SK-N-SH (cell line): ENCODE results near the gene ATP13A5. TPM values are rescaled to one million over a fixed set of nuclear protein-coding genes. Genes with fewer than 3 reads are reported as not detected.

Experiments used
- CTCF ChIA-PET: fragments of 300-600, 350-600 bp; formaldehyde crosslinking; extraction: SDS; loops from one replicate; lab custom pipeline; 2021; lab: Yijun Ruan, JAX
- POLR2A ChIA-PET: fragments of 350-600 bp; sonication (Branson Sonifier 250); formaldehyde crosslinking; extraction: SDS; loops from one replicate; lab custom pipeline; 2020; ENCODE audit warnings: antibody characterized with exemption, inconsistent platforms; lab: Yijun Ruan, JAX
- DNase-seq: peaks from one replicate; pipeline ENCODE4 v3.0.0; 2012
- H2AFZ ChIP-seq: fragments of 200-600 bp; sonication (generic); 2 replicates; pipeline ENCODE4 v1.8.1; 2016; ENCODE audit warnings: antibody characterized with exemption, mild to moderate bottlenecking, low read depth
- H3F3A ChIP-seq: fragments of 200-600 bp; sonication (generic); replicated peaks from 2 replicates; pipeline ENCODE3; 2016; ENCODE audit warnings: antibody characterized with exemption, mild to moderate bottlenecking; ENCODE audit not compliant: insufficient read depth
- H3K27ac ChIP-seq, 2 experiments: fragments of 200-500 bp in 1 of 2; fragments of 200-600 bp in 1 of 2; sonication (Bioruptor generic) in 1 of 2; sonication (generic), shearing (Covaris generic) in 1 of 2; 2 replicates each; pipeline versions ENCODE4 v1.5.1 to v1.6.1; 2014 to 2016; ENCODE audit warnings: low read depth in 2 of 2, inconsistent platforms in 1 of 2, low read length in 1 of 2, mild to moderate bottlenecking in 1 of 2, mixed read lengths in 1 of 2
- H3K27me3 ChIP-seq: fragments of 200-600 bp; sonication (generic), shearing (Covaris generic); 2 replicates; pipeline ENCODE4 v1.6.1; 2016; ENCODE audit warnings: mixed run types; ENCODE audit not compliant: insufficient read depth
- H3K36me3 ChIP-seq, 2 experiments: fragments of 200-500 bp in 1 of 2; fragments of 200-600 bp in 1 of 2; sonication (Bioruptor generic) in 1 of 2; sonication (generic) in 1 of 2; replicated peaks in 1 of 2; 2 replicates each; pipeline versions ENCODE3 to v1.5.1; 2014 to 2016; ENCODE audit warnings: low read length in 1 of 2, mild to moderate bottlenecking in 1 of 2; ENCODE audit not compliant: insufficient read depth in 2 of 2, control insufficient read depth in 1 of 2
- H3K4me1 ChIP-seq, 2 experiments: fragments of 200-500 bp in 1 of 2; fragments of 200-600 bp in 1 of 2; sonication (Bioruptor generic) in 1 of 2; sonication (generic), shearing (Covaris generic) in 1 of 2; 2 replicates each; pipeline versions ENCODE4 v1.5.1 to v1.6.1; 2014 to 2016; ENCODE audit warnings: low read depth in 1 of 2, low read length in 1 of 2, mixed run types in 1 of 2; ENCODE audit not compliant: insufficient read depth in 2 of 2, control insufficient read depth in 1 of 2
- H3K4me2 ChIP-seq: fragments of 200-600 bp; sonication (generic), shearing (Covaris generic); 2 replicates; pipeline ENCODE4 v1.6.1; 2017; ENCODE audit warnings: mixed run types
- H3K4me3 ChIP-seq, 2 experiments: fragments of 200-500 bp in 1 of 2; fragments of 200-600 bp in 1 of 2; sonication (Bioruptor generic) in 1 of 2; sonication (generic), shearing (Covaris generic) in 1 of 2; 2 replicates each; pipeline versions ENCODE4 v1.5.1 to v1.8.1; 2014 to 2016; ENCODE audit warnings: low read depth in 2 of 2, inconsistent platforms in 1 of 2, low read length in 1 of 2, mild to moderate bottlenecking in 1 of 2, mixed read lengths in 1 of 2, moderate library complexity in 1 of 2
- H3K79me2 ChIP-seq: fragments of 200-600 bp; sonication (generic); 2 replicates; pipeline ENCODE4 v1.8.1; 2017; ENCODE audit warnings: mild to moderate bottlenecking; ENCODE audit not compliant: insufficient read depth
- H3K9ac ChIP-seq: fragments of 200-600 bp; sonication (generic); 2 replicates; pipeline ENCODE4 v1.6.1; 2017; ENCODE audit warnings: mixed run types
- H3K9me2 ChIP-seq: fragments of 200-600 bp; sonication (generic); 2 replicates; pipeline ENCODE4 v1.6.1; 2017; ENCODE audit warnings: mixed run types
- H3K9me3 ChIP-seq: fragments of 200-600 bp; sonication (generic); 2 replicates; pipeline ENCODE4 v1.6.1; 2017; ENCODE audit warnings: mixed run types, mild to moderate bottlenecking, moderate library complexity
- H4K20me1 ChIP-seq: fragments of 200-600 bp; sonication (generic); 2 replicates; pipeline ENCODE4 v1.6.1; 2017; ENCODE audit warnings: mild to moderate bottlenecking, mixed run types; ENCODE audit not compliant: insufficient read depth
- ELF1 ChIP-seq: IDR thresholded peaks from 2 replicates; pipeline ENCODE4 v1.4.0; 2012
- EP300 ChIP-seq, 2 experiments: IDR thresholded peaks; 2 replicates each; pipeline versions ENCODE4 v1.4.0 to v1.6.1; 2012; ENCODE audit warnings: borderline replicate concordance in 1 of 2, low read depth in 1 of 2, low read length in 1 of 2
- EZH2phosphoT487 ChIP-seq: fragments of 200-600 bp; sonication (generic); IDR thresholded peaks from 2 replicates; pipeline ENCODE4 v1.6.1; 2017; ENCODE audit warnings: low read depth, mixed run types, mild to moderate bottlenecking, antibody characterized with exemption, moderate library complexity, borderline replicate concordance
- FOSL2 ChIP-seq: IDR thresholded peaks from 2 replicates; pipeline ENCODE4 v1.4.0; 2012; ENCODE audit warnings: low read depth, mild to moderate bottlenecking, moderate library complexity, borderline replicate concordance
- FOXJ3 ChIP-seq: sonication (generic); formaldehyde crosslinking; IDR thresholded peaks from 2 replicates; pipeline ENCODE4 v1.5.1; 2020; ENCODE audit warnings: mild to moderate bottlenecking, missing genetic modification reagents
- FOXM1 ChIP-seq: IDR thresholded peaks from 2 replicates; pipeline ENCODE4 v1.4.0; 2012; ENCODE audit warnings: low read depth, mild to moderate bottlenecking
- GABPA ChIP-seq: IDR thresholded peaks from 2 replicates; pipeline ENCODE4 v1.4.0; 2012; ENCODE audit warnings: low read depth, mild to moderate bottlenecking
- MEF2A ChIP-seq: IDR thresholded peaks from 2 replicates; pipeline ENCODE4 v1.4.0; 2012; ENCODE audit warnings: low read depth, borderline replicate concordance
- NFIC ChIP-seq: IDR thresholded peaks from 2 replicates; pipeline ENCODE4 v1.4.0; 2012; ENCODE audit warnings: borderline replicate concordance
- POLR2AphosphoS5 ChIP-seq: IDR thresholded peaks from 2 replicates; pipeline ENCODE4 v1.6.1; 2012; ENCODE audit warnings: low read depth, low read length
- RFX5 ChIP-seq: IDR thresholded peaks from 2 replicates; pipeline ENCODE4 v1.6.1; 2012; ENCODE audit warnings: mild to moderate bottlenecking, improper control_type of control experiment, low read length
- TAF1 ChIP-seq: IDR thresholded peaks from 2 replicates; pipeline ENCODE4 v1.6.1; 2012; ENCODE audit warnings: low read depth, mild to moderate bottlenecking, low read length, moderate library complexity, borderline replicate concordance
- TCF12 ChIP-seq: IDR thresholded peaks from 2 replicates; pipeline ENCODE4 v1.4.0; 2012
- YY1 ChIP-seq: IDR thresholded peaks from 2 replicates; pipeline ENCODE4 v1.4.0; 2012; ENCODE audit warnings: low read depth, mild to moderate bottlenecking
- WGBS: methylation state at CpG from one replicate; pipeline ENCODE4 v1.1.6; 2017; ENCODE audit warnings: low lambda C conversion rate; 5-methylcytosine and 5-hydroxymethylcytosine counted together
- polyA plus RNA-seq, 3 experiments: library from polyadenylated mRNA; depleted of rRNA; stranded (reverse); fragments of >200 nt; gene quantifications; 2 replicates each; pipeline ENCODE4 v1.2.3, GENCODE V29; 2012
- TF ChIP-seq, protein P1 (sequence below): IDR thresholded peaks from 2 replicates; pipeline ENCODE4 v1.4.0; 2012; ENCODE audit warnings: low read depth, borderline replicate concordance
- TF ChIP-seq, protein P2 (sequence below): fragments of 200-600 bp; sonication (generic); IDR thresholded peaks from 2 replicates; pipeline ENCODE4 v1.6.1; 2017; ENCODE audit warnings: antibody characterized with exemption, mild to moderate bottlenecking, moderate library complexity
- TF ChIP-seq, protein P3 (sequence below): fragments of 150-350 bp; IDR thresholded peaks from 2 replicates; pipeline ENCODE4 v1.6.1; 2017; ENCODE audit warnings: antibody characterized with exemption, low read length, low read depth, borderline replicate concordance
- TF ChIP-seq, protein P4 (sequence below): IDR thresholded peaks from 2 replicates; pipeline ENCODE4; 2012

Gene ATP13A5
- polyA plus RNA-seq, 1 of the 3 experiments (the other 2 are of a cell fraction), result not detected

DNA sequence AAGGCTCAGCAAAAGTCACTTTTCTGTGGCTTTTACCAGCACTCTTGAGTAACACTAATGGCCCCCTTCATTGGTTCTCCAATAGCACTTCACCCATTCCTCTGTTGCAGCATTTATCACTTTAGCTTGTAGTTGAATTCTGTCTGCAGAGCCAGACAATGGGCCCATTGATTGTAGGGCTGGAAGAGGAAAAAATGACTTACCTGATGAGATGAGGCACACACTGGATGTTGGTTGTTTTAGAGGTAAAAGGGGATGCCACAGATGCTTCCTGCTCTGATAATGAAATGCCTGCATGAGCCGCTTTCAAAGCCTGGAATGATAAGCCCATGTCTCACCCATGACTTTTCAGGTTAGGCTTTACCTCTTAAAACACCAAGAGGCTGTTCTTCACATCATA lies 73.2 kb downstream of the ATP13A5 start:
- ChIA-PET POLR2A (no interaction called here), CTCF (no interaction called here)
- H3K27me3 ChIP-seq, result no peaks in the 10 kb centered on the region; the same call in 1 of the 2 replicates
- no peaks in the 10 kb centered on the region for H3F3A ChIP-seq
- no peak overlapping the region for H3K9ac ChIP-seq
- no peaks in the 10 kb centered on the region for H3K79me2 ChIP-seq
- H2AFZ ChIP-seq, result no peak overlapping the region
- H3K4me3 ChIP-seq, result no peak overlapping the region
- H3K9me3 ChIP-seq, result no peaks in the 10 kb centered on the region
- H3K27ac ChIP-seq, result no peak overlapping the region
- WGBS, result 18% methylated on average over 1 of the region's 1 CpG
- no peaks in the 10 kb centered on the region for H3K9me2 ChIP-seq
- DNase-seq, result no peak
- no peaks in the 10 kb centered on the region for H3K36me3 ChIP-seq
- no peaks in the 10 kb centered on the region for H3K4me1 ChIP-seq
- TF ChIP-seq, protein P1, sequence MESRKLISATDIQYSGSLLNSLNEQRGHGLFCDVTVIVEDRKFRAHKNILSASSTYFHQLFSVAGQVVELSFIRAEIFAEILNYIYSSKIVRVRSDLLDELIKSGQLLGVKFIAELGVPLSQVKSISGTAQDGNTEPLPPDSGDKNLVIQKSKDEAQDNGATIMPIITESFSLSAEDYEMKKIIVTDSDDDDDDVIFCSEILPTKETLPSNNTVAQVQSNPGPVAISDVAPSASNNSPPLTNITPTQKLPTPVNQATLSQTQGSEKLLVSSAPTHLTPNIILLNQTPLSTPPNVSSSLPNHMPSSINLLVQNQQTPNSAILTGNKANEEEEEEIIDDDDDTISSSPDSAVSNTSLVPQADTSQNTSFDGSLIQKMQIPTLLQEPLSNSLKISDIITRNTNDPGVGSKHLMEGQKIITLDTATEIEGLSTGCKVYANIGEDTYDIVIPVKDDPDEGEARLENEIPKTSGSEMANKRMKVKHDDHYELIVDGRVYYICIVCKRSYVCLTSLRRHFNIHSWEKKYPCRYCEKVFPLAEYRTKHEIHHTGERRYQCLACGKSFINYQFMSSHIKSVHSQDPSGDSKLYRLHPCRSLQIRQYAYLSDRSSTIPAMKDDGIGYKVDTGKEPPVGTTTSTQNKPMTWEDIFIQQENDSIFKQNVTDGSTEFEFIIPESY, result no peak
- TF ChIP-seq FOXJ3 (CRISPR knock-in tag) (no peak), EZH2phosphoT487 (no peak), ELF1 (no peak), EP300 (IDR thresholded peaks at IDR 0.05; ENCODE audit: borderline replicate concordance in 1 of 2, low read depth in 1 of 2, low read length in 1 of 2) (no peak), MEF2A (no peak)
- TF ChIP-seq, protein P2, sequence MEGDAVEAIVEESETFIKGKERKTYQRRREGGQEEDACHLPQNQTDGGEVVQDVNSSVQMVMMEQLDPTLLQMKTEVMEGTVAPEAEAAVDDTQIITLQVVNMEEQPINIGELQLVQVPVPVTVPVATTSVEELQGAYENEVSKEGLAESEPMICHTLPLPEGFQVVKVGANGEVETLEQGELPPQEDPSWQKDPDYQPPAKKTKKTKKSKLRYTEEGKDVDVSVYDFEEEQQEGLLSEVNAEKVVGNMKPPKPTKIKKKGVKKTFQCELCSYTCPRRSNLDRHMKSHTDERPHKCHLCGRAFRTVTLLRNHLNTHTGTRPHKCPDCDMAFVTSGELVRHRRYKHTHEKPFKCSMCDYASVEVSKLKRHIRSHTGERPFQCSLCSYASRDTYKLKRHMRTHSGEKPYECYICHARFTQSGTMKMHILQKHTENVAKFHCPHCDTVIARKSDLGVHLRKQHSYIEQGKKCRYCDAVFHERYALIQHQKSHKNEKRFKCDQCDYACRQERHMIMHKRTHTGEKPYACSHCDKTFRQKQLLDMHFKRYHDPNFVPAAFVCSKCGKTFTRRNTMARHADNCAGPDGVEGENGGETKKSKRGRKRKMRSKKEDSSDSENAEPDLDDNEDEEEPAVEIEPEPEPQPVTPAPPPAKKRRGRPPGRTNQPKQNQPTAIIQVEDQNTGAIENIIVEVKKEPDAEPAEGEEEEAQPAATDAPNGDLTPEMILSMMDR, result no peak
- H3K4me2 ChIP-seq, result no peak overlapping the region
- no peaks in the 10 kb centered on the region for H4K20me1 ChIP-seq

DNA sequence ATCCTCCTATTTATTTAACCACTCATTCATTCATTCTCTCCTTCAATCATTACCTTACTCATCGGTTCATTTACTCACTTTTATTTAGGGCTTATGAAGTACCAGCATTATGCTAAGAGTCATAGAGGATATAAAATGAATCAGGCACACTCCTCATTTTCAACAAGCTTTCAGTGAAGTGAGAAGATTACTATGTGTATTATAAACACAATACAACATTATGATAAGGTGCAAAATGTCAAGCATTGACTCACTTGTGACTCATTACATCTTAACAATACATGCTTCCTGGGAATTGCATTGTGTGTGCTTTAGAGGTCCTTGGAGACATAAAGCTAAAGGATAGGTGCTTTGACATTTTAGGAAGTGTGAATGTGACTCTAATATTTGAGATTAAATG lies 77.1 kb downstream of the ATP13A5 start:
- no peaks in the 10 kb centered on the region for H3K4me1 ChIP-seq
- H3K27ac ChIP-seq, result no peak overlapping the region
- no peak overlapping the region for H3K4me3 ChIP-seq
- 0% methylated on average over 1 of the region's 1 CpG for WGBS
- no peaks in the 10 kb centered on the region for H4K20me1 ChIP-seq
- H3K4me2 ChIP-seq, result no peak overlapping the region
- no peaks in the 10 kb centered on the region for H3K9me2 ChIP-seq
- POLR2A ChIA-PET, result no interaction called here
- CTCF ChIA-PET, result no interaction called here
- DNase-seq, result no peak
- H3K79me2 ChIP-seq, result no peaks in the 10 kb centered on the region
- no peaks in the 10 kb centered on the region for H3F3A ChIP-seq
- no peaks in the 10 kb centered on the region for H3K36me3 ChIP-seq
- H3K27me3 ChIP-seq, result no peaks in the 10 kb centered on the region
- H2AFZ ChIP-seq, result no peak overlapping the region
- no peak overlapping the region for H3K9ac ChIP-seq
- TF ChIP-seq EP300 (IDR thresholded peaks at IDR 0.05; ENCODE audit: borderline replicate concordance in 1 of 2, low read depth in 1 of 2, low read length in 1 of 2), result no peak
- no peak for TF ChIP-seq GABPA
- TF ChIP-seq, protein P3, sequence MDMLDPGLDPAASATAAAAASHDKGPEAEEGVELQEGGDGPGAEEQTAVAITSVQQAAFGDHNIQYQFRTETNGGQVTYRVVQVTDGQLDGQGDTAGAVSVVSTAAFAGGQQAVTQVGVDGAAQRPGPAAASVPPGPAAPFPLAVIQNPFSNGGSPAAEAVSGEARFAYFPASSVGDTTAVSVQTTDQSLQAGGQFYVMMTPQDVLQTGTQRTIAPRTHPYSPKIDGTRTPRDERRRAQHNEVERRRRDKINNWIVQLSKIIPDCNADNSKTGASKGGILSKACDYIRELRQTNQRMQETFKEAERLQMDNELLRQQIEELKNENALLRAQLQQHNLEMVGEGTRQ, result no peak
- TF ChIP-seq, protein P4, sequence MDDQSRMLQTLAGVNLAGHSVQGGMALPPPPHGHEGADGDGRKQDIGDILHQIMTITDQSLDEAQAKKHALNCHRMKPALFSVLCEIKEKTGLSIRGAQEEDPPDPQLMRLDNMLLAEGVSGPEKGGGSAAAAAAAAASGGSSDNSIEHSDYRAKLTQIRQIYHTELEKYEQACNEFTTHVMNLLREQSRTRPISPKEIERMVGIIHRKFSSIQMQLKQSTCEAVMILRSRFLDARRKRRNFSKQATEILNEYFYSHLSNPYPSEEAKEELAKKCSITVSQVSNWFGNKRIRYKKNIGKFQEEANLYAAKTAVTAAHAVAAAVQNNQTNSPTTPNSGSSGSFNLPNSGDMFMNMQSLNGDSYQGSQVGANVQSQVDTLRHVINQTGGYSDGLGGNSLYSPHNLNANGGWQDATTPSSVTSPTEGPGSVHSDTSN, result no peak
- no peak for TF ChIP-seq TAF1
- no peak for TF ChIP-seq POLR2AphosphoS5
- no peak for TF ChIP-seq NFIC
- no peak for TF ChIP-seq TCF12
- TF ChIP-seq YY1, result no peak
- no peak for TF ChIP-seq FOXM1
- no peak for TF ChIP-seq MEF2A
- no peak for TF ChIP-seq FOSL2
- no peak for TF ChIP-seq RFX5
- no peaks in the 10 kb centered on the region for H3K9me3 ChIP-seq
